IMR-90 (cell line): ENCODE data around the gene LCK. TPM values are rescaled to one million over a fixed set of nuclear protein-coding genes. Genes with fewer than 3 reads are reported as not detected.

Source experiments
- ATAC-seq: fragments of 200-7000 bp; cut with Tn5 transposase; 2 replicates; pipeline ENCODE4 v1.9.1; 2020; ENCODE audit warnings: low read depth, mild to moderate bottlenecking, moderate library complexity
- BruUV-seq: library from RNA; stranded (reverse); fragments of 400-500 nt; replicated peaks from 2 replicates; lab custom pipeline; 2021; lab: Mats Ljungman, UMichigan
- CTCF ChIA-PET: fragments of 300-600 bp; formaldehyde crosslinking; extraction: SDS; loops from one replicate; lab custom pipeline; 2021; ENCODE audit warnings: antibody characterized with exemption; lab: Yijun Ruan, JAX
- POLR2A ChIA-PET: fragments of 300-600 bp; sonication (Branson Sonifier 250); formaldehyde crosslinking; loops from one replicate; lab custom pipeline; 2022; ENCODE audit warnings: antibody characterized with exemption; ENCODE audit not compliant: unreplicated experiment; lab: Charles Lee
- DNase-seq: peaks from one replicate; pipeline ENCODE4 v3.0.0; 2013
- H2AFZ ChIP-seq: replicated peaks from 2 replicates; pipeline ENCODE3; 2013; ENCODE audit warnings: low read length, mild to moderate bottlenecking; ENCODE audit not compliant: poor library complexity
- H2AK5ac ChIP-seq: 2 replicates; pipeline ENCODE4 v1.6.1; 2013; ENCODE audit warnings: low read depth, low read length, inconsistent platforms
- H2AK9ac ChIP-seq: replicated peaks from 2 replicates; pipeline ENCODE3; 2013; ENCODE audit warnings: mild to moderate bottlenecking, low read depth, low read length, moderate library complexity; ENCODE audit not compliant: poor library complexity
- H2BK120ac ChIP-seq: 2 replicates; pipeline ENCODE4 v1.6.1; 2013; ENCODE audit warnings: low read depth, low read length, inconsistent platforms
- H2BK15ac ChIP-seq: 3 replicates; pipeline ENCODE4 v1.6.1; 2013; ENCODE audit warnings: low read depth, low read length, inconsistent platforms
- H2BK20ac ChIP-seq: 2 replicates; pipeline ENCODE4 v1.6.1; 2013; ENCODE audit warnings: low read depth, mild to moderate bottlenecking, inconsistent platforms, low read length, moderate library complexity
- H2BK5ac ChIP-seq: 2 replicates; pipeline ENCODE4 v1.6.1; 2013; ENCODE audit warnings: mild to moderate bottlenecking, low read depth, low read length, inconsistent platforms; ENCODE audit not compliant: poor library complexity, severe bottlenecking
- H3K14ac ChIP-seq: replicated peaks from 2 replicates; pipeline ENCODE4 v1.6.1; 2013; ENCODE audit warnings: low read depth, low read length, inconsistent platforms
- H3K18ac ChIP-seq: 2 replicates; pipeline ENCODE4 v1.6.1; 2013; ENCODE audit warnings: low read depth, low read length, control low read depth
- H3K23ac ChIP-seq: 2 replicates; pipeline ENCODE4 v1.6.1; 2013; ENCODE audit warnings: low read depth, low read length, inconsistent platforms
- H3K27ac ChIP-seq: 2 replicates; pipeline ENCODE4 v1.5.1; 2013; ENCODE audit warnings: mild to moderate bottlenecking, control low read depth, low read length; ENCODE audit not compliant: insufficient read depth
- H3K27me3 ChIP-seq: 2 replicates; pipeline ENCODE4 v1.6.1; 2013; ENCODE audit warnings: low read length; ENCODE audit not compliant: control insufficient read depth, insufficient read depth
- H3K36me3 ChIP-seq: 2 replicates; pipeline ENCODE4 v1.6.1; 2013; ENCODE audit warnings: low read length, mixed read lengths; ENCODE audit not compliant: control insufficient read depth, insufficient read depth
- H3K4ac ChIP-seq: 2 replicates; pipeline ENCODE4 v1.6.1; 2013; ENCODE audit warnings: low read depth, low read length, inconsistent platforms
- H3K4me1 ChIP-seq: 2 replicates; pipeline ENCODE4 v1.6.1; 2013; ENCODE audit warnings: low read length, mixed read lengths; ENCODE audit not compliant: control insufficient read depth, insufficient read depth
- H3K4me2 ChIP-seq: 2 replicates; pipeline ENCODE4 v1.6.1; 2013; ENCODE audit warnings: low read depth, mild to moderate bottlenecking, control low read depth, low read length, moderate library complexity
- H3K4me3 ChIP-seq: 2 replicates; pipeline ENCODE4 v1.5.1; 2013; ENCODE audit warnings: low read depth, mild to moderate bottlenecking, control low read depth, low read length, moderate library complexity; ENCODE audit not compliant: insufficient read depth
- H3K56ac ChIP-seq: 2 replicates; pipeline ENCODE4 v1.6.1; 2013; ENCODE audit warnings: low read length, inconsistent platforms; ENCODE audit not compliant: insufficient read depth; ENCODE audit errors: extremely low read depth
- H3K79me1 ChIP-seq, 2 experiments: 2 replicates each; pipeline ENCODE4 v1.6.1; 2013; ENCODE audit warnings: low read length in 2 of 2, inconsistent platforms in 1 of 2, low read depth in 1 of 2
- H3K9ac ChIP-seq: 2 replicates; pipeline ENCODE4 v1.6.1; 2013; ENCODE audit warnings: low read depth, low read length, control low read depth
- H3K9me1 ChIP-seq: 2 replicates; pipeline ENCODE4 v1.6.1; 2013; ENCODE audit warnings: low read length, inconsistent platforms; ENCODE audit not compliant: insufficient read depth
- H3K9me3 ChIP-seq: 2 replicates; pipeline ENCODE4 v1.6.1; 2013; ENCODE audit warnings: low read length; ENCODE audit not compliant: control insufficient read depth, insufficient read depth
- H4K20me1 ChIP-seq: 2 replicates; pipeline ENCODE4 v1.6.1; 2013; ENCODE audit warnings: low read length, inconsistent platforms; ENCODE audit not compliant: insufficient read depth
- H4K5ac ChIP-seq: 2 replicates; pipeline ENCODE4 v1.6.1; 2013; ENCODE audit warnings: mild to moderate bottlenecking, low read depth, low read length, control low read depth
- H4K8ac ChIP-seq, 2 experiments: 2 replicates each; pipeline ENCODE4 v1.6.1; 2013; ENCODE audit warnings: low read depth in 2 of 2, low read length in 2 of 2, control low read depth in 1 of 2, inconsistent platforms in 1 of 2
- H4K91ac ChIP-seq: 2 replicates; pipeline ENCODE4 v1.6.1; 2013; ENCODE audit warnings: low read depth, low read length, inconsistent platforms; ENCODE audit not compliant: insufficient read depth
- BHLHE40 ChIP-seq: fragments of 150-350 bp; IDR thresholded peaks from 2 replicates; pipeline ENCODE4 v1.6.1; 2016; ENCODE audit warnings: mild to moderate bottlenecking, low read depth, low read length
- CEBPB ChIP-seq: IDR thresholded peaks from 2 replicates; pipeline ENCODE4 v1.6.1; 2012; ENCODE audit warnings: low read depth, low read length, improper control_type of control experiment
- CHD1 ChIP-seq: IDR thresholded peaks from 2 replicates; pipeline ENCODE4 v1.6.1; 2012; ENCODE audit warnings: low read depth, low read length, improper control_type of control experiment
- MAZ ChIP-seq: IDR thresholded peaks from 2 replicates; pipeline ENCODE4 v1.6.1; 2012; ENCODE audit warnings: low read depth, mild to moderate bottlenecking, low read length, improper control_type of control experiment, moderate library complexity, borderline replicate concordance
- POLR2A ChIP-seq: IDR thresholded peaks from 2 replicates; pipeline ENCODE4 v1.6.1; 2012; ENCODE audit warnings: mild to moderate bottlenecking, low read depth, low read length
- RCOR1 ChIP-seq: IDR thresholded peaks from 2 replicates; pipeline ENCODE4 v1.6.1; 2012; ENCODE audit warnings: mild to moderate bottlenecking, low read length, improper control_type of control experiment; ENCODE audit not compliant: insufficient replicate concordance
- SMC3 ChIP-seq: fragments of 150-350 bp; IDR thresholded peaks from 2 replicates; pipeline ENCODE4 v1.6.1; 2016; ENCODE audit warnings: low read depth, mild to moderate bottlenecking, antibody characterized with exemption, low read length, moderate library complexity
- WGBS, 2 experiments: methylation state at CpG; one replicate each; pipeline versions ENCODE4 v1.1.5 to v1.1.7; 2013; ENCODE audit warnings: missing lambda C conversion rate in 2 of 2; ENCODE audit not compliant: insufficient read length in 1 of 2; ENCODE audit errors: extremely low coverage in 2 of 2; 5-methylcytosine and 5-hydroxymethylcytosine counted together
- dilution Hi-C: fragments of 300-500 bp; cut with HindIII; formaldehyde crosslinking; loops from one replicate; pipeline ENCODE4 v1.14.3; 2018; ENCODE audit warnings: low sequenced_read_pairs; ENCODE audit not compliant: unreplicated experiment
- in situ Hi-C: fragments of 300-500 bp; cut with MboI; formaldehyde crosslinking; loops from 3 replicates; pipeline ENCODE4 v1.14.3; 2019; ENCODE audit warnings: low sequenced_read_pairs, inconsistent platforms, mixed read lengths
- intact Hi-C: fragments of 100-400 bp; cut with micrococcal nuclease; formaldehyde crosslinking; loops from 2 replicates; pipeline ENCODE4 v1.10.0; 2022
- polyA plus RNA-seq, 3 experiments: library from polyadenylated mRNA; depleted of rRNA; stranded (reverse); fragments of >200 nt; gene quantifications; 2 replicates each; pipeline ENCODE4 v1.2.3, GENCODE V29; 2012; ENCODE audit warnings: low replicate concordance in 1 of 3
- total RNA-seq: library from RNA; depleted of rRNA; stranded (reverse); fragments of >200 nt; gene quantifications from 2 replicates; pipeline ENCODE4 v1.2.3, GENCODE V29; 2012
- TF ChIP-seq, protein P1 (sequence below): fragments of 150-350 bp; IDR thresholded peaks from 2 replicates; pipeline ENCODE4 v1.6.1; 2016; ENCODE audit warnings: low read depth, mild to moderate bottlenecking, low read length, moderate library complexity, borderline replicate concordance
- TF ChIP-seq, protein P2 (sequence below): fragments of 150-350 bp; IDR thresholded peaks from 2 replicates; pipeline ENCODE4 v1.6.1; 2017; ENCODE audit warnings: mild to moderate bottlenecking, antibody characterized with exemption, low read length, low read depth
- TF ChIP-seq, protein P3 (sequence below): conservative IDR thresholded peaks from 2 replicates; pipeline ENCODE4 v1.5.1; 2012; ENCODE audit warnings: mild to moderate bottlenecking, low read depth, low read length, improper control_type of control experiment

LCK gene
- total and polyA plus RNA-seq, 2 of the 4 experiments (the other 2 are of a cell fraction): not detected

- TF ChIP-seq CHD1 (no peak), RCOR1 (peak; percentile 52), MAZ (peak; percentile 61)
Measured at GRCh38 chr1:32241001-32241763, 9.9 kb upstream of the LCK start (continued).

GRCh38 chr1:32242341-32242851 is 8.7 kb upstream of the LCK start:
- DNase-seq (no peak), ATAC-seq (no peak)
- H2BK120ac ChIP-seq: peak overlapping the region; percentile 44; the same call in 1 of the 2 replicates
- no peak overlapping the region; the same call in 1 of the 2 replicates for H3K18ac ChIP-seq
- H3K27ac ChIP-seq: no peak overlapping the region
- H2AK5ac ChIP-seq: peak overlapping the region; percentile 84; the same call in 1 of the 2 replicates
- no peaks in the 10 kb centered on the region for H3K9me3 ChIP-seq
- CTCF ChIA-PET: interaction anchor here (0.7 to 1.4 kb wide), 2 partner anchors 27 to 113 kb away, joined by 4 to 6 read pairs; no protein-coding TSS in a partner anchor
- H3K4me3 ChIP-seq: no peak overlapping the region
- H3K4ac ChIP-seq: peak overlapping the region; percentile 64
- POLR2A ChIA-PET: no interaction called here
- H3K9ac ChIP-seq: no peak overlapping the region
- peaks cover 16% of the 10 kb centered on the region for H3K9me1 ChIP-seq
- in situ Hi-C loops (no loop called here), intact Hi-C loops (loop anchor here (5.0 kb wide), 2 partner anchors 70 to 90 kb away; no protein-coding TSS in a partner anchor), dilution Hi-C loops (no loop called here)
- no TSS peak for BruUV-seq
- no peaks in the 10 kb centered on the region for H3K27me3 ChIP-seq
- H2BK20ac ChIP-seq: peak overlapping the region; percentile 26; the same call in 1 of the 2 replicates
- H3K79me1 ChIP-seq: peaks cover 0 to 29% of the 10 kb centered on the region in 2 experiments; a peak in 2 of 4 replicates
- H2BK15ac ChIP-seq: peak overlapping the region; percentile 28; the same call in 1 of the 3 replicates
- no peaks in the 10 kb centered on the region for H4K20me1 ChIP-seq
- H4K8ac ChIP-seq: peak overlapping the region in 1 of 2 experiments; percentile 13; a peak in 2 of 4 replicates
- H3K23ac ChIP-seq: no peak overlapping the region
- peak overlapping the region; percentile 11; the same call in 1 of the 2 replicates for H4K91ac ChIP-seq
- H3K36me3 ChIP-seq: no peaks in the 10 kb centered on the region
- WGBS, 2 experiments: no CpG with 5 or more reads among the region's 7 CpGs
- H2BK5ac ChIP-seq: no peak overlapping the region
- peak overlapping the region; percentile 72; the same call in 1 of the 2 replicates for H3K14ac ChIP-seq
- peak overlapping the region; percentile 78 for H2AFZ ChIP-seq
- H3K56ac ChIP-seq: no peak overlapping the region
- peak overlapping the region; percentile 43; the same call in 1 of the 2 replicates for H3K4me2 ChIP-seq
- H3K4me1 ChIP-seq: peaks cover 13% of the 10 kb centered on the region
- H2AK9ac ChIP-seq: no peak overlapping the region
- H4K5ac ChIP-seq: peak overlapping the region; percentile 30; the same call in 1 of the 2 replicates
- no peak for TF ChIP-seq CEBPB
- no peak for TF ChIP-seq POLR2A
- TF ChIP-seq, protein P1, sequence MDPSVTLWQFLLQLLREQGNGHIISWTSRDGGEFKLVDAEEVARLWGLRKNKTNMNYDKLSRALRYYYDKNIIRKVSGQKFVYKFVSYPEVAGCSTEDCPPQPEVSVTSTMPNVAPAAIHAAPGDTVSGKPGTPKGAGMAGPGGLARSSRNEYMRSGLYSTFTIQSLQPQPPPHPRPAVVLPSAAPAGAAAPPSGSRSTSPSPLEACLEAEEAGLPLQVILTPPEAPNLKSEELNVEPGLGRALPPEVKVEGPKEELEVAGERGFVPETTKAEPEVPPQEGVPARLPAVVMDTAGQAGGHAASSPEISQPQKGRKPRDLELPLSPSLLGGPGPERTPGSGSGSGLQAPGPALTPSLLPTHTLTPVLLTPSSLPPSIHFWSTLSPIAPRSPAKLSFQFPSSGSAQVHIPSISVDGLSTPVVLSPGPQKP: no peak
- TF ChIP-seq, protein P2, sequence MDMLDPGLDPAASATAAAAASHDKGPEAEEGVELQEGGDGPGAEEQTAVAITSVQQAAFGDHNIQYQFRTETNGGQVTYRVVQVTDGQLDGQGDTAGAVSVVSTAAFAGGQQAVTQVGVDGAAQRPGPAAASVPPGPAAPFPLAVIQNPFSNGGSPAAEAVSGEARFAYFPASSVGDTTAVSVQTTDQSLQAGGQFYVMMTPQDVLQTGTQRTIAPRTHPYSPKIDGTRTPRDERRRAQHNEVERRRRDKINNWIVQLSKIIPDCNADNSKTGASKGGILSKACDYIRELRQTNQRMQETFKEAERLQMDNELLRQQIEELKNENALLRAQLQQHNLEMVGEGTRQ: no peak
- TF ChIP-seq SMC3: no peak
- TF ChIP-seq, protein P3, sequence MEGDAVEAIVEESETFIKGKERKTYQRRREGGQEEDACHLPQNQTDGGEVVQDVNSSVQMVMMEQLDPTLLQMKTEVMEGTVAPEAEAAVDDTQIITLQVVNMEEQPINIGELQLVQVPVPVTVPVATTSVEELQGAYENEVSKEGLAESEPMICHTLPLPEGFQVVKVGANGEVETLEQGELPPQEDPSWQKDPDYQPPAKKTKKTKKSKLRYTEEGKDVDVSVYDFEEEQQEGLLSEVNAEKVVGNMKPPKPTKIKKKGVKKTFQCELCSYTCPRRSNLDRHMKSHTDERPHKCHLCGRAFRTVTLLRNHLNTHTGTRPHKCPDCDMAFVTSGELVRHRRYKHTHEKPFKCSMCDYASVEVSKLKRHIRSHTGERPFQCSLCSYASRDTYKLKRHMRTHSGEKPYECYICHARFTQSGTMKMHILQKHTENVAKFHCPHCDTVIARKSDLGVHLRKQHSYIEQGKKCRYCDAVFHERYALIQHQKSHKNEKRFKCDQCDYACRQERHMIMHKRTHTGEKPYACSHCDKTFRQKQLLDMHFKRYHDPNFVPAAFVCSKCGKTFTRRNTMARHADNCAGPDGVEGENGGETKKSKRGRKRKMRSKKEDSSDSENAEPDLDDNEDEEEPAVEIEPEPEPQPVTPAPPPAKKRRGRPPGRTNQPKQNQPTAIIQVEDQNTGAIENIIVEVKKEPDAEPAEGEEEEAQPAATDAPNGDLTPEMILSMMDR: no peak
- no peak for TF ChIP-seq BHLHE40
- no peak for TF ChIP-seq RCOR1
